H1 (cell line): ENCODE data around the gene ZNF728. TPM values are rescaled to one million over a fixed set of nuclear protein-coding genes. Genes with fewer than 3 reads are reported as not detected.

Experiments
- CTCF ChIA-PET: fragments of 300-600 bp; sonication (Branson Sonifier 250); formaldehyde crosslinking; loops from one replicate; lab custom pipeline; 2021; ENCODE audit not compliant: partially characterized antibody; lab: Charles Lee
- POLR2A ChIA-PET: fragments of 300-600 bp; sonication (Branson Sonifier 250); formaldehyde crosslinking; loops from one replicate; lab custom pipeline; 2021; ENCODE audit warnings: inconsistent platforms; ENCODE audit not compliant: partially characterized antibody; lab: Charles Lee
- DNase-seq, 2 experiments: peaks; one replicate each; pipeline versions ENCODE4 v3.0.0 to v3.0.0-alpha.2; 2010 to 2022; ENCODE audit warnings: low spot score in 2 of 2, low read depth in 1 of 2, mixed read lengths in 1 of 2
- FAIRE-seq: peaks from 2 replicates; lab custom pipeline; 2011; peaks lifted over from hg19 to GRCh38; lab: Jason Lieb, UNC
- H2AFZ ChIP-seq: 2 replicates; pipeline ENCODE4 v1.8.1; 2012; ENCODE audit warnings: low read length, inconsistent platforms
- H2AK5ac ChIP-seq: 2 replicates; pipeline ENCODE4 v1.6.1; 2013; ENCODE audit warnings: low read depth, low read length
- H2BK120ac ChIP-seq: replicated peaks from 2 replicates; pipeline ENCODE3; 2013; ENCODE audit warnings: low read depth, low read length, inconsistent platforms
- H2BK12ac ChIP-seq: 2 replicates; pipeline ENCODE4 v1.6.1; 2013; ENCODE audit warnings: low read depth, low read length
- H2BK15ac ChIP-seq: 2 replicates; pipeline ENCODE4 v1.6.1; 2013; ENCODE audit warnings: low read length
- H2BK20ac ChIP-seq: 2 replicates; pipeline ENCODE4 v1.6.1; 2013; ENCODE audit warnings: low read length
- H2BK5ac ChIP-seq: 2 replicates; pipeline ENCODE4 v1.6.1; 2013; ENCODE audit warnings: low read depth, low read length
- H3K14ac ChIP-seq: 2 replicates; pipeline ENCODE4 v1.6.1; 2013; ENCODE audit warnings: inconsistent platforms; ENCODE audit not compliant: insufficient read length
- H3K18ac ChIP-seq: 2 replicates; pipeline ENCODE4 v1.6.1; 2013; ENCODE audit warnings: low read length; ENCODE audit errors: extremely low read depth
- H3K23ac ChIP-seq: 2 replicates; pipeline ENCODE4 v1.6.1; 2013; ENCODE audit warnings: inconsistent platforms; ENCODE audit not compliant: insufficient read length
- H3K23me2 ChIP-seq: 2 replicates; pipeline ENCODE4 v1.6.1; 2013; ENCODE audit warnings: low read depth, low read length
- H3K27ac ChIP-seq: 2 replicates; pipeline ENCODE4 v1.6.1; 2011; ENCODE audit warnings: low read depth, low read length, inconsistent platforms
- H3K27me3 ChIP-seq, 4 experiments: replicated peaks in 1 of 4; 1 replicate in 1 of 4; 2 replicates in 3 of 4; pipeline versions ENCODE4 v1.6.1 to v1.8.1; 2011 to 2013; ENCODE audit warnings: low read length in 3 of 4, mild to moderate bottlenecking in 3 of 4, inconsistent platforms in 2 of 4, mixed read lengths in 2 of 4, moderate library complexity in 1 of 4; ENCODE audit not compliant: control insufficient read depth in 3 of 4, insufficient read depth in 3 of 4; ENCODE audit errors: extremely low read depth in 1 of 4
- H3K36me3 ChIP-seq, 4 experiments: 2 replicates each; pipeline versions ENCODE4 v1.6.1 to v1.8.1; 2011 to 2013; ENCODE audit warnings: mild to moderate bottlenecking in 4 of 4, low read length in 3 of 4, moderate library complexity in 2 of 4, control low read depth in 1 of 4, inconsistent platforms in 1 of 4; ENCODE audit not compliant: insufficient read depth in 4 of 4, control insufficient read depth in 2 of 4
- H3K4ac ChIP-seq: replicated peaks from 2 replicates; pipeline ENCODE3; 2013; ENCODE audit warnings: low read length, low read depth, mixed read lengths, inconsistent platforms; ENCODE audit not compliant: insufficient read length
- H3K4me1 ChIP-seq, 4 experiments: replicated peaks in 1 of 4; 1 replicate in 1 of 4; 2 replicates in 3 of 4; pipeline versions ENCODE4 v1.6.1 to v1.8.1; 2011 to 2013; ENCODE audit warnings: low read length in 3 of 4, inconsistent platforms in 2 of 4, mixed read lengths in 1 of 4; ENCODE audit not compliant: insufficient read depth in 4 of 4, control insufficient read depth in 3 of 4
- H3K4me2 ChIP-seq, 2 experiments: 2 replicates each; pipeline versions ENCODE4 v1.6.1 to v1.8.1; 2011 to 2013; ENCODE audit warnings: low read depth in 2 of 2, low read length in 2 of 2, control low read depth in 1 of 2, inconsistent platforms in 1 of 2, mild to moderate bottlenecking in 1 of 2; ENCODE audit not compliant: insufficient read depth in 1 of 2
- H3K4me3 ChIP-seq, 4 experiments: fragments of 200-600, 300-600 bp in 1 of 4; sonication (generic), shearing (Covaris generic), sonication (Bioruptor Twin) in 1 of 4; 2 replicates each; pipeline versions ENCODE4 v1.5.1 to v1.8.1; 2011 to 2016; ENCODE audit warnings: low read length in 4 of 4, low read depth in 3 of 4, control low read depth in 2 of 4, inconsistent platforms in 2 of 4, mild to moderate bottlenecking in 2 of 4, mixed read lengths in 1 of 4, moderate library complexity in 1 of 4; ENCODE audit not compliant: insufficient read depth in 2 of 4; ENCODE audit errors: extremely low read depth in 1 of 4
- H3K56ac ChIP-seq: replicated peaks from 2 replicates; pipeline ENCODE3; 2013; ENCODE audit warnings: low read depth, mild to moderate bottlenecking, mixed read lengths, low read length, inconsistent platforms; ENCODE audit not compliant: insufficient read length
- H3K79me1 ChIP-seq: 2 replicates; pipeline ENCODE4 v1.6.1; 2013; ENCODE audit warnings: low read depth, low read length, control low read depth
- H3K79me2 ChIP-seq, 2 experiments: 2 replicates each; pipeline versions ENCODE4 v1.6.1 to v1.8.1; 2012 to 2013; ENCODE audit warnings: low read length in 2 of 2, mild to moderate bottlenecking in 2 of 2, inconsistent platforms in 1 of 2; ENCODE audit not compliant: insufficient read depth in 2 of 2, control insufficient read depth in 1 of 2
- H3K9ac ChIP-seq, 4 experiments: replicated peaks in 1 of 4; 1 replicate in 1 of 4; 2 replicates in 3 of 4; pipeline versions ENCODE4 v1.6.1 to v1.8.1; 2011 to 2013; ENCODE audit warnings: low read depth in 3 of 4, low read length in 3 of 4, control low read depth in 2 of 4, mild to moderate bottlenecking in 2 of 4, moderate library complexity in 2 of 4, inconsistent platforms in 1 of 4; ENCODE audit errors: extremely low read depth in 1 of 4
- H3K9me3 ChIP-seq, 2 experiments: 2 replicates each; pipeline versions ENCODE4 v1.6.1 to v1.8.1; 2012 to 2013; ENCODE audit warnings: mild to moderate bottlenecking in 2 of 2, moderate library complexity in 2 of 2, control low read depth in 1 of 2, inconsistent platforms in 1 of 2, low read depth in 1 of 2, low read length in 1 of 2, mixed read lengths in 1 of 2; ENCODE audit not compliant: insufficient read depth in 2 of 2
- H4K20me1 ChIP-seq, 2 experiments: replicated peaks in 1 of 2; 2 replicates each; pipeline versions ENCODE3 to v1.8.1; 2011 to 2013; ENCODE audit warnings: inconsistent platforms in 2 of 2, low read length in 2 of 2, mild to moderate bottlenecking in 1 of 2; ENCODE audit not compliant: insufficient read depth in 2 of 2, control insufficient read depth in 1 of 2
- H4K5ac ChIP-seq: 2 replicates; pipeline ENCODE4 v1.6.1; 2013; ENCODE audit warnings: low read length, low read depth, mixed read lengths, inconsistent platforms; ENCODE audit not compliant: insufficient read length
- H4K8ac ChIP-seq: 2 replicates; pipeline ENCODE4 v1.8.0; 2013; ENCODE audit warnings: mild to moderate bottlenecking, moderate library complexity, low read length, inconsistent platforms; ENCODE audit not compliant: insufficient read depth; ENCODE audit errors: extremely low read depth
- H4K91ac ChIP-seq: replicated peaks from 2 replicates; pipeline ENCODE3; 2013; ENCODE audit warnings: low read length, mixed read lengths, inconsistent platforms; ENCODE audit not compliant: insufficient read length
- CBX5 ChIP-seq: fragments of 300-800, 300-1000 bp; sonication (generic); IDR thresholded peaks from 2 replicates; pipeline ENCODE4 v1.7.1; 2016; ENCODE audit warnings: antibody characterized with exemption, low read length, low read depth
- CHD1 ChIP-seq: IDR thresholded peaks from 2 replicates; pipeline ENCODE4 v1.6.1; 2012; ENCODE audit warnings: low read depth, low read length, improper control_type of control experiment
- WGBS, 2 experiments: shearing (Covaris generic) in 1 of 2; methylation state at CpG; one replicate each; pipeline versions ENCODE4 v1.1.6 to v1.1.7; 2013 to 2015; ENCODE audit warnings: low lambda C conversion rate in 2 of 2, mixed read lengths in 2 of 2, inconsistent platforms in 1 of 2, low coverage in 1 of 2, missing lambda C conversion rate in 1 of 2; ENCODE audit not compliant: insufficient replicate concordance in 2 of 2, insufficient coverage in 1 of 2, insufficient read length in 1 of 2; ENCODE audit errors: extremely low coverage in 1 of 2, missing lambda C conversion rate in 1 of 2; 5-methylcytosine and 5-hydroxymethylcytosine counted together
- polyA plus RNA-seq, 7 experiments: library from polyadenylated mRNA; depleted of rRNA in 3 of 7; stranded (reverse) in 5 of 7; unstranded in 2 of 7; fragments of >200 nt in 5 of 7; fragments of 200-250 nt in 2 of 7; gene quantifications; 1 replicate in 5 of 7; 2 replicates in 1 of 7; 4 replicates in 1 of 7; pipeline versions ENCODE4 v1.2.1 to v1.2.3, GENCODE V29; 2011 to 2013; ENCODE audit warnings: missing spikeins in 2 of 7, mixed read lengths in 2 of 7
- total RNA-seq: library from RNA; stranded (reverse); fragmentation: NEBNext Ultra II Directional; extraction: Animal tissue kit (Norgen Biotek cat#: 25700); gene quantifications from 2 replicates; pipeline ENCODE4 v1.2.1, GENCODE V29; 2021
- TF ChIP-seq, protein P1 (sequence below): IDR thresholded peaks from 2 replicates; pipeline ENCODE4 v1.6.1; 2012; ENCODE audit warnings: low read length, inconsistent platforms

ZNF728 gene
- total and polyA plus RNA-seq, 2 of the 8 experiments (the other 6 are each of a cell fraction or from before 2014, with no cell fraction given), result not detected

DNA sequence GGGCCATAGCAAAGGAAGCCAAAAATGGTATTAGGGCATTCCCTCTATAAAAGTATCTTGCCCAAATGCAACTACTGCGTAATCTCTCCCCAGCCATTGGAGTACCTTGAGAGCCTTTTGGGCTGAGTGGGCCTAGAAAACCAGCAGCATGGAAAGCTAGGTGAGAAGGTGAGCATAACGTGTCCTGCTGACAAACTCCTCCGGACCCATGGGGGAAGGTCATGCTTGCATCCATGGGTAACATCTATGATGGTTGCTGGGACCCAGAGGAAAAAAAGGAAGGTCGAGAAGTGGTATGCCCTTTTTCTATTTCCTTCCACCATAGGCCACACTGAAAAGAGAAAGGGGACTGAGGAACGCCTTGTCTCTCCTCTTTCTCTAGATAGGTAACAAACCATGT lies 57.4 kb downstream of the ZNF728 start:
- no peaks in the 10 kb centered on the region for H3K36me3 ChIP-seq
- H3K27me3 ChIP-seq, result no peaks in the 10 kb centered on the region
- no peaks in the 10 kb centered on the region for H3K79me2 ChIP-seq
- no peak overlapping the region for H3K14ac ChIP-seq
- H4K91ac ChIP-seq, result no peak overlapping the region
- no peak for FAIRE-seq
- no peak overlapping the region for H2BK120ac ChIP-seq
- TF ChIP-seq CBX5, result peak; percentile 97; the same call in 1 of the 2 replicates
- TF ChIP-seq, protein P1, sequence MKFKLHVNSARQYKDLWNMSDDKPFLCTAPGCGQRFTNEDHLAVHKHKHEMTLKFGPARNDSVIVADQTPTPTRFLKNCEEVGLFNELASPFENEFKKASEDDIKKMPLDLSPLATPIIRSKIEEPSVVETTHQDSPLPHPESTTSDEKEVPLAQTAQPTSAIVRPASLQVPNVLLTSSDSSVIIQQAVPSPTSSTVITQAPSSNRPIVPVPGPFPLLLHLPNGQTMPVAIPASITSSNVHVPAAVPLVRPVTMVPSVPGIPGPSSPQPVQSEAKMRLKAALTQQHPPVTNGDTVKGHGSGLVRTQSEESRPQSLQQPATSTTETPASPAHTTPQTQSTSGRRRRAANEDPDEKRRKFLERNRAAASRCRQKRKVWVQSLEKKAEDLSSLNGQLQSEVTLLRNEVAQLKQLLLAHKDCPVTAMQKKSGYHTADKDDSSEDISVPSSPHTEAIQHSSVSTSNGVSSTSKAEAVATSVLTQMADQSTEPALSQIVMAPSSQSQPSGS, result no peak
- TF ChIP-seq CHD1, result no peak
- H3K23me2 ChIP-seq, result no peaks in the 10 kb centered on the region
- H3K27ac ChIP-seq, result no peak overlapping the region
- no peak overlapping the region for H2BK20ac ChIP-seq
- H3K4me1 ChIP-seq, result no peaks in the 10 kb centered on the region
- no peak overlapping the region for H3K4me2 ChIP-seq
- DNase-seq, result no peak
- peaks cover 51 to 55% of the 10 kb centered on the region in 2 experiments for H3K9me3 ChIP-seq
- no peaks in the 10 kb centered on the region for H4K20me1 ChIP-seq
- H3K79me1 ChIP-seq, result no peaks in the 10 kb centered on the region
- no peak overlapping the region for H2AFZ ChIP-seq
- CTCF ChIA-PET, result no interaction called here
- no peak overlapping the region for H4K5ac ChIP-seq
- H2BK15ac ChIP-seq, result no peak overlapping the region
- no peak overlapping the region for H3K9ac ChIP-seq
- 57% methylated on average over 4 of the region's 5 CpGs; no CpG with 5 or more reads in 1 of the 2 experiments for WGBS, 2 experiments
- POLR2A ChIA-PET, result no interaction called here
- no peak overlapping the region for H3K56ac ChIP-seq
- no peak overlapping the region for H2BK12ac ChIP-seq
- H3K23ac ChIP-seq, result no peak overlapping the region
- no peak overlapping the region for H4K8ac ChIP-seq
- no peak overlapping the region for H3K4me3 ChIP-seq
- H2BK5ac ChIP-seq, result no peak overlapping the region
- H3K4ac ChIP-seq, result no peak overlapping the region
- no peak overlapping the region for H2AK5ac ChIP-seq
- H3K18ac ChIP-seq, result no peak overlapping the region
